ENCODE data around the gene MOK. TPM values are rescaled to one million over a fixed set of nuclear protein-coding genes. Genes with fewer than 3 reads are reported as not detected.

The MOK gene
- total RNA-seq, 4 donors from 2014 or later, result 9.6 to 18.3 (median 10.7) TPM

DNA sequence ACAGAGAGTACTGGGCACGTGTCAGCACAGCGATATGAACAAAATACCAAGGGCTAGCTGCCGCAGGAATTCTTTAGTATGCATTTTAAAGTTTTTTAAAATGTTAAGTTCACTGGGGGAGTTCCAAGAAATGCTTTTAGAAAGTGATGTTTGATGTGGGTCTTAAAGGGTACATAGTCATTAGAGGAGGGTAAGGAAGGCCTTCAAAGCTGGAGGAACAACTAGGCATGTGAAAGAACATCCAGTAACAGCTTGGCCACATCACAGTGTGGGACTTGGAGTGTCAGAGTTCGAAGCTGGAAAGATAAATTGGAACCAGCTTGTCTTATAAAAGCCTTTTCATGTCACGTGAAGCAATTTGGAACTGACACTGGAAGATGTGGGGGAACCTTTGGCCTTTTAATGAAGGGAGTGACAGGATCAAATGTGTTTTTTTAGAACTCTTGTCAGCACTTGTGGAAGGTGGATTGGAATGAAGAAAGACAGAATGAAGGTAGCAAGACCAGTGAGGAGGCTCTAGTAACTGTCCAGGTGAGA lies 107.6 kb downstream of the MOK start:
- H3K27me3 ChIP-seq, result no peaks in the 10 kb centered on the region
- H3K4me1 ChIP-seq, result peaks cover 19 to 39% (median 36%) of the 10 kb centered on the region in 4 donors
- intact Hi-C loops (cut with DNase I), result no loop called here
- TF ChIP-seq POLR2A (IDR thresholded peaks at IDR 0.05; ENCODE audit: low read depth) (no peak), EP300 (IDR thresholded peaks at IDR 0.05) (no peak), POLR2AphosphoS5 (IDR thresholded peaks at IDR 0.05) (no peak)
- TF ChIP-seq, protein P1, sequence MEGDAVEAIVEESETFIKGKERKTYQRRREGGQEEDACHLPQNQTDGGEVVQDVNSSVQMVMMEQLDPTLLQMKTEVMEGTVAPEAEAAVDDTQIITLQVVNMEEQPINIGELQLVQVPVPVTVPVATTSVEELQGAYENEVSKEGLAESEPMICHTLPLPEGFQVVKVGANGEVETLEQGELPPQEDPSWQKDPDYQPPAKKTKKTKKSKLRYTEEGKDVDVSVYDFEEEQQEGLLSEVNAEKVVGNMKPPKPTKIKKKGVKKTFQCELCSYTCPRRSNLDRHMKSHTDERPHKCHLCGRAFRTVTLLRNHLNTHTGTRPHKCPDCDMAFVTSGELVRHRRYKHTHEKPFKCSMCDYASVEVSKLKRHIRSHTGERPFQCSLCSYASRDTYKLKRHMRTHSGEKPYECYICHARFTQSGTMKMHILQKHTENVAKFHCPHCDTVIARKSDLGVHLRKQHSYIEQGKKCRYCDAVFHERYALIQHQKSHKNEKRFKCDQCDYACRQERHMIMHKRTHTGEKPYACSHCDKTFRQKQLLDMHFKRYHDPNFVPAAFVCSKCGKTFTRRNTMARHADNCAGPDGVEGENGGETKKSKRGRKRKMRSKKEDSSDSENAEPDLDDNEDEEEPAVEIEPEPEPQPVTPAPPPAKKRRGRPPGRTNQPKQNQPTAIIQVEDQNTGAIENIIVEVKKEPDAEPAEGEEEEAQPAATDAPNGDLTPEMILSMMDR (IDR thresholded peaks at IDR 0.05), result no peak
- H3K4me3 ChIP-seq, result no peak overlapping the region
- peaks cover 0 to 44% (median 25%) of the 10 kb centered on the region in 4 donors for H3K36me3 ChIP-seq
- H3K9me3 ChIP-seq, result no peaks in the 10 kb centered on the region
- no peak for DNase-seq (ENCODE audit: extremely low spot score)
- 62% methylated on average over 5 of the region's 5 CpGs for WGBS
- no peak overlapping the region for H3K27ac ChIP-seq (replicated peaks in 1 of 4)

DNA sequence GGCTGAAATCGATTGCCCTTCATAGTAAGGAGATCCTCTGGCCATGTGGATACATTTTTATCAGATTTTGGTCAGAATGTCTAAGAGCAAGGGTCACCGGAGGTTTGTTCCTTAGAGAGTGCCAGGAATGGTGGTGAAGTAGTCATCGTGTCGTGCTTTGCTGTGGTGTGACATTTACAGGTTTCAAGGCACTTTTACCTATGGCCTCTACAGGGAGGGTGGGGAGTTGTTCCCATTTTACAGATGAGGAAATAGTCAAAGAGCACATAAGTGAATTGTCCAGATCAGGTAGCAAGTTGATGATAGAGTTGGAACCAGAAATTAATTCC lies 108.1 kb downstream of the MOK start:
- TF ChIP-seq, protein P1 (IDR thresholded peaks at IDR 0.05), result no peak
- TF ChIP-seq POLR2A (IDR thresholded peaks at IDR 0.05; ENCODE audit: low read depth), result no peak
- TF ChIP-seq POLR2AphosphoS5 (IDR thresholded peaks at IDR 0.05), result no peak
- TF ChIP-seq EP300 (IDR thresholded peaks at IDR 0.05), result no peak
- 77% methylated on average over 4 of the region's 4 CpGs for WGBS

DNA sequence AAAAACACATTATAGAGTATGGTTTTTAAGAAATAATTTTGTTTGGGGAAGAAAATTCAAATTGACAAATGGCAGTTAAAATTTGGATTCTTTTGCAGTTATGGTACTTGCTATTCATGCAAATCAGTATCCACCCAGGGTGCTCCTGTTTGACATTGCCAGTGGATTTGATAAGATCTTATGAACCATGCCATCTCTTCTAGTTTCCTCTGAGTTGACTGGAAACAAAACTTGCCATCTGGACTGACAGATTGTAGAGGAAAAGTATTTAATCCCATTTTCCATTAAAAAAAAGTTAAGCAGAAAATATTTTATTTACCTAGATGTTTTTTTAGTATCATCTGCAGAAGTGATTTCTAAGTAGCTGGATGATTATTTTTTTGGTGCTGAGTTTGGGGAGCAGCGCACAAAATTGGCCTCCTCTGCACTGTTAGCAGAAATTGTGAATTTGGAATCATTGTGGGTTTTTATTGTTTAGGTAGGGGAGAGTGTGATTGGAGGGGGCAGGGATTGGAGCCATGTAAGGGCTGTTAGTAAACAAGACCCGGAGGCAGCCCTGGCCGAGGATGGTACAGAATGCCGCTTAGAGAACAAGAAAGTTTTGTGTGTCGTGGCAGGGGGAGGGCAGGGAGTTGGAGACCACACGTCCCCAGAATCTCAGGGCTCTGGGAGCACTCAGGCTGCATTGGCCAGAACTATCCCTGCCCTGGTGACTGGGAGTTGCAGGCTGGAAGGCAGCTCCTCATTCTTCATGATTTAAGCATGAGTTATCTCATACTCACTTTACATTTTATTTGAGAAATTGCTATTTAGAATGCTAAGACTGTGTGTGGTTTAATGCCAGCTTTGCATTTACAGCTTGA lies 108.7 kb downstream of the MOK start:
- Histone ChIP-seq H3K36me3 (peaks cover 0 to 40% (median 25%) of the 10 kb centered on the region in 4 donors), H3K27ac (replicated peaks in 1 of 4) (no peak overlapping the region), H3K9me3 (no peaks in the 10 kb centered on the region), H3K4me3 (no peak overlapping the region), H3K27me3 (no peaks in the 10 kb centered on the region), H3K4me1 (peaks cover 20 to 41% (median 36%) of the 10 kb centered on the region in 4 donors)
- no peak for TF ChIP-seq EP300 (IDR thresholded peaks at IDR 0.05)
- TF ChIP-seq, protein P1 (IDR thresholded peaks at IDR 0.05), result no peak
- TF ChIP-seq POLR2A (IDR thresholded peaks at IDR 0.05; ENCODE audit: low read depth), result no peak
- TF ChIP-seq POLR2AphosphoS5 (IDR thresholded peaks at IDR 0.05), result no peak
- DNase-seq (ENCODE audit: extremely low spot score), result no peak
- intact Hi-C loops (cut with DNase I), result no loop called here
- 91% methylated on average over 6 of the region's 6 CpGs for WGBS

More for the DNA sequence above, 108.1 kb downstream of the MOK start:
- no peak for DNase-seq (ENCODE audit: extremely low spot score)
- H3K27ac ChIP-seq (replicated peaks in 1 of 4), result no peak overlapping the region
- H3K4me1 ChIP-seq, result peaks cover 19 to 39% (median 36%) of the 10 kb centered on the region in 4 donors
- intact Hi-C loops (cut with DNase I), result no loop called here
- H3K36me3 ChIP-seq, result peaks cover 0 to 44% (median 25%) of the 10 kb centered on the region in 4 donors
- no peaks in the 10 kb centered on the region for H3K27me3 ChIP-seq
- H3K4me3 ChIP-seq, result no peak overlapping the region
- H3K9me3 ChIP-seq, result no peaks in the 10 kb centered on the region

DNA sequence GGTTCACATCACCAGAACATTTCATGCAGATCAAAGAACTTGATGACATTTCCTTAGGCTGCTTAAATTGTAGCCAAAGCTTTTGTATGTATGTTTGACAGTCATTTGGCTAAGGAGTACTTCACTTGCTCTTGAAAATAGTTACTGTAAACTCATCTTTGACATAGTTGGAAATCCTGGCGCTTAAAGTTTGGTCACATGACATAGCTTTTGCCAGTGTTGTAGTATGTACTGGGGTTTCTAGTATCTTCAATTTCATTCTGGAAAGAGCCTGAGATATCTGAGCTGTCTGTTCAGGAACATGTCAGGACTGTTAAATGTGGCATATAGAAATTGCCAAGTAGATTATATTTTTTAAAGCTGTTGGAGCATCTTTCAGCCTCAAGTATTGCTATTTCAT lies 109.5 kb downstream of the MOK start:
- intact Hi-C loops (cut with DNase I), result no loop called here
- H3K27me3 ChIP-seq, result no peaks in the 10 kb centered on the region
- WGBS, result 47% methylated on average over 1 of the region's 1 CpG
- H3K9me3 ChIP-seq, result no peaks in the 10 kb centered on the region
- no peak overlapping the region for H3K27ac ChIP-seq (replicated peaks in 1 of 4)
- peaks cover 0 to 33% (median 25%) of the 10 kb centered on the region in 4 donors for H3K36me3 ChIP-seq
- H3K4me1 ChIP-seq, result peaks cover 23 to 47% (median 36%) of the 10 kb centered on the region in 4 donors
- H3K4me3 ChIP-seq, result no peak overlapping the region
- TF ChIP-seq POLR2AphosphoS5 (IDR thresholded peaks at IDR 0.05) (no peak), EP300 (IDR thresholded peaks at IDR 0.05) (no peak), POLR2A (IDR thresholded peaks at IDR 0.05; ENCODE audit: low read depth) (no peak)
- TF ChIP-seq, protein P1 (IDR thresholded peaks at IDR 0.05), result no peak
- DNase-seq (ENCODE audit: extremely low spot score), result no peak
